Measurements from ENCODE around the gene GJB3. TPM values are rescaled to one million over a fixed set of nuclear protein-coding genes. Genes with fewer than 3 reads are reported as not detected.

GJB3 gene
- total and polyA plus RNA-seq, 2 of the 13 experiments (the other 11 are each of a cell fraction or from before 2014, with no cell fraction given): not detected

GRCh38 chr1:34759503-34760357 lies 21.3 kb upstream of the GJB3 start, which contains the start of gene GJB4:
Gene GJB4, plus strand, starts transcription at chr1:34759740. Its CDS starts 1,515 bp downstream, at chr1:34761255.
- WGBS (ENCODE audit: low lambda C conversion rate): 10% methylated on average over 5 of the region's 10 CpGs
- in situ Hi-C loops (cut with HindIII; ENCODE audit: extremely low pct_ligation_motif_present, low pct_unique_long_range_greater_than_20kb) (no loop called here), intact Hi-C loops (cut with micrococcal nuclease; ENCODE audit: unreplicated experiment) (no loop called here)
- Histone ChIP-seq H3K4me2 (ENCODE audit: low read depth, low read length) (no peak within 1 kb of the TSS), H3K9me3 (ENCODE audit: low read length) (no peaks in the 10 kb centered on the region), H3K27me3 (ENCODE audit: control insufficient read depth in 1 of 2, insufficient read depth in 2 of 2, low read length in 2 of 2) (peaks cover 3 to 62% of the 10 kb centered on the region in 2 experiments; a peak in 3 of 5 replicates), H3K79me2 (ENCODE audit: insufficient read depth, low read length) (no peaks in the 10 kb centered on the region), H3K9ac (ENCODE audit: insufficient read depth, low read depth, low read length) (no peak within 1 kb of the TSS), H3K36me3 (replicated peaks in 1 of 2; ENCODE audit: control insufficient read depth in 1 of 2, insufficient read depth in 2 of 2, low read length in 2 of 2) (no peaks in the 10 kb centered on the region), H3K4me3 (replicated peaks in 1 of 3; ENCODE audit: insufficient read depth in 1 of 3, low read depth in 2 of 3, low read length in 3 of 3) (no peak within 1 kb of the TSS), H3K27ac (ENCODE audit: extremely low read length, insufficient read depth, low read length) (no peak within 1 kb of the TSS), H2AFZ (ENCODE audit: low read length) (no peak within 1 kb of the TSS), H3K4me1 (ENCODE audit: insufficient read depth, low read length) (no peaks in the 10 kb centered on the region), H4K20me1 (ENCODE audit: insufficient read depth, low read length) (no peaks in the 10 kb centered on the region)
- CTCF ChIA-PET (ENCODE audit: low intra/inter-chr PET ratio, low total read pairs): no interaction called here
- no peak for FAIRE-seq
- DNase-seq (ENCODE audit: low spot score): no peak
- BruUV-seq (replicated peaks): no TSS peak
- peak; percentile 33; the same call in 2 of the 3 replicates for ATAC-seq
- POLR2A ChIA-PET: no interaction called here
- TF ChIP-seq ZNF335 (CRISPR knock-in tag; IDR thresholded peaks at IDR 0.05) (no peak), MEF2D (CRISPR knock-in tag; IDR thresholded peaks at IDR 0.05) (no peak), MIER3 (CRISPR knock-in tag; IDR thresholded peaks at IDR 0.05; ENCODE audit: borderline replicate concordance) (no peak), SRF (IDR thresholded peaks at IDR 0.05; ENCODE audit: low read depth, low read length) (no peak), DBP (CRISPR knock-in tag; IDR thresholded peaks at IDR 0.05; ENCODE audit: not compliant biosample characterization) (no peak)

- WGBS (ENCODE audit: low lambda C conversion rate): 47% methylated on average over 17 of the region's 33 CpGs
- Histone ChIP-seq H3K4me1 (ENCODE audit: insufficient read depth, low read length) (no peaks in the 10 kb centered on the region), H3K4me2 (ENCODE audit: low read depth, low read length) (no peak overlapping the region), H3K27me3 (ENCODE audit: control insufficient read depth in 1 of 2, insufficient read depth in 2 of 2, low read length in 2 of 2) (peaks cover 3 to 59% of the 10 kb centered on the region in 2 experiments; a peak in 3 of 5 replicates), H3K27ac (ENCODE audit: extremely low read length, insufficient read depth, low read length) (no peak overlapping the region), H3K9ac (ENCODE audit: insufficient read depth, low read depth, low read length) (no peak overlapping the region), H3K36me3 (replicated peaks in 1 of 2; ENCODE audit: control insufficient read depth in 1 of 2, insufficient read depth in 2 of 2, low read length in 2 of 2) (no peaks in the 10 kb centered on the region), H4K20me1 (ENCODE audit: insufficient read depth, low read length) (no peaks in the 10 kb centered on the region), H3K79me2 (ENCODE audit: insufficient read depth, low read length) (no peaks in the 10 kb centered on the region), H2AFZ (ENCODE audit: low read length) (no peak overlapping the region), H3K9me3 (ENCODE audit: low read length) (no peaks in the 10 kb centered on the region), H3K4me3 (replicated peaks in 1 of 3; ENCODE audit: insufficient read depth in 1 of 3, low read depth in 2 of 3, low read length in 3 of 3) (no peak overlapping the region)
- no TSS peak for BruUV-seq (replicated peaks)
- ChIA-PET POLR2A (no interaction called here), CTCF (ENCODE audit: low intra/inter-chr PET ratio, low total read pairs) (no interaction called here)
- ATAC-seq (no peak), FAIRE-seq (no peak), DNase-seq (ENCODE audit: low spot score) (no peak)
- in situ Hi-C loops (cut with HindIII; ENCODE audit: extremely low pct_ligation_motif_present, low pct_unique_long_range_greater_than_20kb) (no loop called here), intact Hi-C loops (cut with micrococcal nuclease; ENCODE audit: unreplicated experiment) (no loop called here)
- TF ChIP-seq MLX (CRISPR knock-in tag; IDR thresholded peaks at IDR 0.05) (no peak), FOXP1 (IDR thresholded peaks at IDR 0.05) (no peak), FOXP1 (CRISPR knock-in tag; IDR thresholded peaks at IDR 0.05) (no peak), MNT (IDR thresholded peaks at IDR 0.05) (peak; percentile 86), CEBPZ (IDR thresholded peaks at IDR 0.05; ENCODE audit: low read length) (no peak), ZSCAN20 (CRISPR knock-in tag; IDR thresholded peaks at IDR 0.05; ENCODE audit: borderline replicate concordance) (no peak)
Observed at GRCh38 chr1:34761176-34761761, 19.7 kb upstream of the GJB3 start.
